Measurements from ENCODE around the gene CERS3.

GRCh38 chr15:100529556-100529955, 806 bp upstream of the CERS3 start:
- TF ChIP-seq POLR2A (IDR thresholded peaks at IDR 0.05) (no peak), CTCF (IDR thresholded peaks at IDR 0.05) (no peak)
